Endodermal cell (in vitro differentiated cells): Measurements from ENCODE around the gene VPS39. TPM values are rescaled to one million over a fixed set of nuclear protein-coding genes. Genes with fewer than 3 reads are reported as not detected.

Experiments used
- DNase-seq: peaks from one replicate; pipeline ENCODE4 v3.0.0-alpha.2; 2017
- H3K27ac ChIP-seq: 2 replicates; pipeline ENCODE4 v1.5.1; 2013; ENCODE audit warnings: mild to moderate bottlenecking, low read depth, low read length, moderate library complexity
- H3K27me3 ChIP-seq: 2 replicates; pipeline ENCODE4 v1.6.1; 2013; ENCODE audit warnings: mild to moderate bottlenecking, low read length, moderate library complexity; ENCODE audit not compliant: insufficient read depth, control insufficient read depth, poor library complexity, severe bottlenecking
- H3K36me3 ChIP-seq: 2 replicates; pipeline ENCODE4 v1.7.0; 2013; ENCODE audit warnings: mild to moderate bottlenecking, low read length, moderate library complexity; ENCODE audit not compliant: control insufficient read depth, insufficient read depth
- H3K4me1 ChIP-seq: one replicate; pipeline ENCODE4 v1.7.0; 2013; ENCODE audit warnings: low read length; ENCODE audit not compliant: control insufficient read depth, insufficient read depth
- H3K4me3 ChIP-seq: 2 replicates; pipeline ENCODE4 v1.5.1; 2013; ENCODE audit warnings: mild to moderate bottlenecking, low read length, moderate library complexity
- H3K9ac ChIP-seq: 2 replicates; pipeline ENCODE4 v1.6.1; 2013; ENCODE audit warnings: mild to moderate bottlenecking, low read length, moderate library complexity; ENCODE audit not compliant: poor library complexity, severe bottlenecking; ENCODE audit errors: extremely low read depth
- H3K9me3 ChIP-seq: 2 replicates; pipeline ENCODE4 v1.6.1; 2013; ENCODE audit warnings: mild to moderate bottlenecking, low read length, moderate library complexity; ENCODE audit not compliant: control insufficient read depth
- H3K27ac Mint-ChIP-seq: 2 replicates; pipeline ENCODE4 v1.8.0; 2020; ENCODE audit warnings: mixed read lengths
- H3K27me3 Mint-ChIP-seq: 2 replicates; pipeline ENCODE4 v1.8.0; 2021; ENCODE audit warnings: mild to moderate bottlenecking, mixed read lengths; ENCODE audit not compliant: insufficient read depth
- H3K36me3 Mint-ChIP-seq: 2 replicates; pipeline ENCODE4 v1.8.0; 2020; ENCODE audit warnings: low read depth, mixed read lengths
- H3K4me1 Mint-ChIP-seq: 2 replicates; pipeline ENCODE4 v1.8.0; 2020; ENCODE audit warnings: mixed read lengths
- H3K4me3 Mint-ChIP-seq: 2 replicates; pipeline ENCODE4 v1.8.0; 2020; ENCODE audit warnings: mild to moderate bottlenecking, moderate library complexity, mixed read lengths
- H3K9me3 Mint-ChIP-seq: 2 replicates; pipeline ENCODE4 v1.8.0; 2020; ENCODE audit warnings: mild to moderate bottlenecking, mixed read lengths
- CTCF ChIP-seq: fragments of 200-600 bp; sonication (generic); conservative IDR thresholded peaks from 2 replicates; pipeline ENCODE4 v1.5.0; 2021; ENCODE audit warnings: antibody characterized with exemption, mild to moderate bottlenecking
- WGBS, 2 experiments: methylation state at CpG; one replicate each; pipeline versions ENCODE4 v1.1.5 to v1.1.7; 2013; ENCODE audit warnings: missing lambda C conversion rate in 2 of 2, mixed read lengths in 1 of 2; ENCODE audit not compliant: insufficient coverage in 1 of 2, insufficient read length in 1 of 2; 5-methylcytosine and 5-hydroxymethylcytosine counted together
- total RNA-seq, 2 donors: library from RNA; stranded (reverse); fragmentation: NEBNext Ultra II Directional in 1 of 2; extraction: Animal tissue kit (Norgen Biotek cat#: 25700) in 1 of 2; gene quantifications; 2 replicates in 1 of 2; 3 replicates in 1 of 2; pipeline ENCODE4 v1.2.1, GENCODE V29; 2021

Gene VPS39
- total RNA-seq, 2 donors from 2014 or later = 60.4 to 69.8 TPM

- TF ChIP-seq CTCF = no peak
Observed at GRCh38 chr15:42171122-42171521, 37.0 kb downstream of the VPS39 start.

GRCh38 chr15:42166225-42166940 lies 41.7 kb downstream of the VPS39 start:
- no peaks in the 10 kb centered on the region for H3K4me1 Mint-ChIP-seq
- no peak for TF ChIP-seq CTCF
- WGBS, 2 experiments = 93 to 95% methylated on average over 12 to 13 of the region's 13 CpGs
- Histone ChIP-seq H3K9ac (no peak overlapping the region), H3K4me3 (no peak overlapping the region), H3K27ac (no peak overlapping the region), H3K36me3 (peaks cover 95% of the 10 kb centered on the region), H3K4me1 (no peaks in the 10 kb centered on the region), H3K9me3 (no peaks in the 10 kb centered on the region), H3K27me3 (no peaks in the 10 kb centered on the region)
- peaks cover 79% of the 10 kb centered on the region for H3K36me3 Mint-ChIP-seq
- DNase-seq = no peak
- H3K27me3 Mint-ChIP-seq = no peaks in the 10 kb centered on the region
- no peak overlapping the region for H3K4me3 Mint-ChIP-seq
- H3K27ac Mint-ChIP-seq = no peak overlapping the region
- no peaks in the 10 kb centered on the region for H3K9me3 Mint-ChIP-seq

More at GRCh38 chr15:42171122-42171521, 37.0 kb downstream of the VPS39 start:
- WGBS, 2 experiments = 100% methylated on average over 1 of the region's 1 CpG
- Histone ChIP-seq H3K27ac (no peak overlapping the region), H3K9me3 (no peaks in the 10 kb centered on the region), H3K4me3 (no peak overlapping the region), H3K9ac (no peak overlapping the region), H3K4me1 (no peaks in the 10 kb centered on the region), H3K27me3 (no peaks in the 10 kb centered on the region), H3K36me3 (peaks cover 84% of the 10 kb centered on the region)
- no peaks in the 10 kb centered on the region for H3K4me1 Mint-ChIP-seq
- H3K36me3 Mint-ChIP-seq = peaks cover 62% of the 10 kb centered on the region
- no peak overlapping the region for H3K4me3 Mint-ChIP-seq
- no peak for DNase-seq
- H3K27me3 Mint-ChIP-seq = no peaks in the 10 kb centered on the region
- no peak overlapping the region for H3K27ac Mint-ChIP-seq
- H3K9me3 Mint-ChIP-seq = no peaks in the 10 kb centered on the region

- Mint-ChIP-seq H3K27ac (no peak overlapping the region), H3K9me3 (no peaks in the 10 kb centered on the region), H3K27me3 (no peaks in the 10 kb centered on the region), H3K4me1 (no peaks in the 10 kb centered on the region), H3K4me3 (no peak overlapping the region), H3K36me3 (peaks cover 73% of the 10 kb centered on the region)
- Histone ChIP-seq H3K4me3 (no peak overlapping the region), H3K27ac (no peak overlapping the region), H3K27me3 (no peaks in the 10 kb centered on the region), H3K4me1 (no peaks in the 10 kb centered on the region), H3K9me3 (no peaks in the 10 kb centered on the region), H3K36me3 (peaks cover 94% of the 10 kb centered on the region), H3K9ac (no peak overlapping the region)
- no peak for DNase-seq
- WGBS, 2 experiments = 92 to 97% methylated on average over 5 to 6 of the region's 6 CpGs
- no peak for TF ChIP-seq CTCF
Observed at GRCh38 chr15:42165106-42165505, 43.0 kb downstream of the VPS39 start.
